SJSA1 (cell line): ENCODE measurements around the gene POLD3. TPM values are rescaled to one million over a fixed set of nuclear protein-coding genes. Genes with fewer than 3 reads are reported as not detected.

ENCODE experiments used
- DNase-seq, 2 experiments: peaks; one replicate each; pipeline ENCODE4 v3.0.0-alpha.2; 2015 to 2020; ENCODE audit warnings: low spot score in 2 of 2, low read depth in 1 of 2
- H3K27ac ChIP-seq: fragments of 250-450 bp; sonication (Bioruptor Pico); 2 replicates; pipeline ENCODE4 v1.5.1; 2020; ENCODE audit warnings: mild to moderate bottlenecking, moderate library complexity
- H3K27me3 ChIP-seq: fragments of 250-450 bp; sonication (Bioruptor Pico); replicated peaks from 2 replicates; pipeline ENCODE4 v1.5.1; 2020; ENCODE audit warnings: mild to moderate bottlenecking, moderate library complexity
- H3K36me3 ChIP-seq: fragments of 250-450 bp; sonication (Bioruptor Pico); 2 replicates; pipeline ENCODE4 v1.5.1; 2020; ENCODE audit warnings: mild to moderate bottlenecking
- H3K4me1 ChIP-seq: fragments of 250-450 bp; sonication (Bioruptor Pico); replicated peaks from 2 replicates; pipeline ENCODE4 v1.6.1; 2021; ENCODE audit warnings: mild to moderate bottlenecking
- H3K4me3 ChIP-seq: fragments of 250-450 bp; sonication (Bioruptor Pico); 2 replicates; pipeline ENCODE4 v1.5.1; 2020; ENCODE audit warnings: mild to moderate bottlenecking
- H3K9me3 ChIP-seq: fragments of 250-450 bp; sonication (Bioruptor Pico); replicated peaks from 2 replicates; pipeline ENCODE4 v1.5.1; 2020; ENCODE audit warnings: mild to moderate bottlenecking
- total RNA-seq: library from RNA; depleted of rRNA; stranded (reverse); fragments of >200 nt; shearing (Covaris generic); gene quantifications from 2 replicates; pipeline ENCODE4 v1.2.3, GENCODE V29; 2014

The POLD3 gene
- total RNA-seq, 1 experiment from 2014 or later = 12.7 TPM

DNA sequence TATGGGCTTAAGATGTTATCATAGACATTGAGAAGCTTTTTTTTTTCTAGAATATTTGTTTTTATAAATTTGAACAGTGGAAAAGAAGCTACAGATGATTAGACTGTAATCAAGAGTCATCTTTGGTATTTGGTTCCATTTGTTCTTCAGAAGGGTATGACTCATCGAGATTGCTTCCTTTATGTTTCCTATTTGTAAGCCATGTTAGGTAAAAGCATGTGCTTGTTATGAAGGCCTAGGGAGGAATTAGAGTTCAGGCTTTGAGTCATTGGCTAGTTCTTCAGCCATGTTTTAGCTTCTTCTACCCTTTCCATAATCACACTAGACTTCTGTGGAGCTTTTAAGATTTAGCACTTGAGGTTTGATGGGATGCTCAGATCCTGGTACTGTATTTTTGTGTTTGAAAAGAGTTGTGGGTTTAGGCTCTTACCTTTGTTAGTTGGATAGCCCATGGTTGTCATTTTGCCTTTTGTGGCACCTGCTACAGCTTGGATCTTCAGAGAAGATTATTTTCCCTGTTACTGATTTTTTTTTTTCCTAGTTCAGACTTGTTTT lies 44.3 kb downstream of the POLD3 start:
- Histone ChIP-seq H3K27ac (peak overlapping the region; percentile 55), H3K36me3 (peaks cover 24% of the 10 kb centered on the region), H3K27me3 (no peaks in the 10 kb centered on the region), H3K4me3 (no peak overlapping the region), H3K4me1 (peaks cover 23% of the 10 kb centered on the region), H3K9me3 (no peaks in the 10 kb centered on the region)
- DNase-seq = peak in 1 of 2 experiments; percentile 30

DNA sequence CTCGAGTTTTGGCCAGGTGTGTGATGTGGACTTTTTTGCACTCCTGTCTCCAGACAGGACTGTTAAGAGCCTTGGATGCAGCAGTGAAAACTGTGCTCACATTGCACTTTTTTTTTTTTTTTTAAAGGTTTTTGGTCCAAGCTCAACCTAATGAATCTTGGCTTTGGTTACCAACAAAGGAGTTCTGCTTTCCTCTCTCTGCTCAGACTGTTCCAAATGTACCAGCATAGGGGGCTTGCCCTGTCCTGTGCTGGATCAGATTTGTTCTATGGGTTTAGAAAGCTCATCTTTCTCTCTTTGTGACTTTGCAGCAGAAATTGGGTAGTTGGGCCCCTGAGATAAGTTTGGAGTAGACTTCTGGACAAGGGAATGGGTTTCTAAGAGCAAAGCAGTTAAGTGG lies 45.3 kb downstream of the POLD3 start:
- Histone ChIP-seq H3K4me3 (no peak overlapping the region), H3K4me1 (peaks cover 23% of the 10 kb centered on the region), H3K27ac (no peak overlapping the region), H3K27me3 (no peaks in the 10 kb centered on the region), H3K36me3 (peaks cover 28% of the 10 kb centered on the region), H3K9me3 (no peaks in the 10 kb centered on the region)
- no peak for DNase-seq

DNA sequence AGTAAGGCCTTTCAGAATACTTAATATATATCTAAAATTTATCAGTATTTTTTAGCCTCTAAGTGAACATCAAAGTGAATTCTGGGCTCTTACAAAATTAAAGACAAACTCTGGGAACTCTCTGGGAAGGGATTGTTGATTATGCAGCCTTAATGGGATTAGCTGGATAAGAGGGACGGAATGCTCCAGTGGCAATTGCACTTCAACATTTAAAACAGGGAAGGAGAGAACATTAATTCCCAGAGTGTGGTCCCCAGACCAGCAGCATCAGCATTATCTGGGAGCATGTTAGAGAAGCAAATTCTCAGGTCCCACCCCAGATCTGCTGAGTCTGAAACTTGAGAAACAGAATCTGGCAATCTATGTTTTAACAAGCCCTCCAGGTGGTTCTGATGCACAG lies 46.5 kb downstream of the POLD3 start:
- Histone ChIP-seq H3K27ac (no peak overlapping the region), H3K9me3 (no peaks in the 10 kb centered on the region), H3K4me1 (peaks cover 26% of the 10 kb centered on the region), H3K36me3 (peaks cover 30% of the 10 kb centered on the region), H3K4me3 (no peak overlapping the region), H3K27me3 (no peaks in the 10 kb centered on the region)
- DNase-seq = no peak

DNA sequence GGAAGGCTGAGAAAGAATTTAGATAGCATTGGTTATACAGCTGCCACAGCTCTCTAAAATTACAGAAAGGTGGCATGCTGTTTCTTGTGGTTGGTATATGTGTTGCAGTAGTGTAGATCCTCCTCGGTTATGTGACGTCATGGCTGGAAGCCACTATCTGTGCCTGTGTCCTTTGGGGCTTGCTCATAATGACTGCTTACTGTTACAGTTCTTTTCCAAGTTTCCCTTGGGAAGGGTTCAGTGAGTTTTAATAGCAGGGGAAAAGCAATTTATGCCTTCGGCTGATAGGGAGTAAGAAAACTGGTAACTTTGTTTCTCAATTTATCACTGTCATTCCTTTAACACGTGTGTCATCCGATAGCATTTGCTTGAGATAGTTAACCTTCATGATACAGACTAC lies 47.2 kb downstream of the POLD3 start:
- DNase-seq = no peak
- Histone ChIP-seq H3K36me3 (peaks cover 30% of the 10 kb centered on the region), H3K4me3 (no peak overlapping the region), H3K9me3 (no peaks in the 10 kb centered on the region), H3K27me3 (no peaks in the 10 kb centered on the region), H3K4me1 (peaks cover 32% of the 10 kb centered on the region), H3K27ac (no peak overlapping the region)

DNA sequence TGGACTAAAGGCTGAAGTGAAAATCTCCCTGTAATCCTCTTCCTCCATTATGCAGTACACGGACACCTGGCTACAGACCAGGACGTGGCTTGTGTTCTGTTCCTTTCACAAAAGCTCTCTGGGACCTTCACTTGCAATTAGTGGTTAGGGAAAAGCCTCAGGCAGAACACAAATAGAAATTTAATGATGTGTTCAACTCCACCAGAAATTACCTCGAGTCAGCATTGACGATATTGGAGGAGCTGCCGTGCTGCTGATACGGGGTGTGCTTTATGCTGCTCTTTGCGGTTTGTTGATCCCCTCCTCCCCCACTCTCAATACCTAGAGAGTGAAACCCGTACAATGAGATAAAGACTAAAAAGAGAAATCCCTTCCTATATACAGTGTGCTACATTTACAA lies 48.9 kb downstream of the POLD3 start:
- peaks cover 24% of the 10 kb centered on the region for H3K36me3 ChIP-seq
- no peak overlapping the region for H3K27ac ChIP-seq
- DNase-seq = no peak
- H3K9me3 ChIP-seq = no peaks in the 10 kb centered on the region
- no peaks in the 10 kb centered on the region for H3K27me3 ChIP-seq
- H3K4me1 ChIP-seq = peaks cover 19% of the 10 kb centered on the region
- H3K4me3 ChIP-seq = no peak overlapping the region

DNA sequence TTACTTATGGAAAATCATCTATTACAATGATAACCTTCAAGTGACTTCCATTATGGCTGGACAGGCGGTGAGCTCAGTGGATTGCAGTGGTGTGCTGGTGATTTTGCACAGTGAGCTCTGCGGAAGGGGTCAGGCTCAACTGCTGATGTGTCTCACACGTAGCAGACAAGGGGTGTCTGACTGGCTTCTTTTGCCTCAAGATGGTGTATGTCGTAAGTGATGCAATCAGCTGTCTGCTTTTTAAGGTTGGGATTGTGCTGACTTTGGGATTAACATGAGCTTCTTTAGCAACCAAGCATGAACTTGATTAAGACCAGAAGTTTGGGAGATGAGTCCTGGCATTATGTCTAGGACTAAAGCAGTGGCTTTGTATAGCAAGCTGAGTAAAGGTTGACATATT lies 49.5 kb downstream of the POLD3 start:
- no peaks in the 10 kb centered on the region for H3K9me3 ChIP-seq
- no peak overlapping the region for H3K27ac ChIP-seq
- no peak for DNase-seq
- peaks cover 13% of the 10 kb centered on the region for H3K4me1 ChIP-seq
- peaks cover 22% of the 10 kb centered on the region for H3K36me3 ChIP-seq
- H3K27me3 ChIP-seq = no peaks in the 10 kb centered on the region
- no peak overlapping the region for H3K4me3 ChIP-seq

DNA sequence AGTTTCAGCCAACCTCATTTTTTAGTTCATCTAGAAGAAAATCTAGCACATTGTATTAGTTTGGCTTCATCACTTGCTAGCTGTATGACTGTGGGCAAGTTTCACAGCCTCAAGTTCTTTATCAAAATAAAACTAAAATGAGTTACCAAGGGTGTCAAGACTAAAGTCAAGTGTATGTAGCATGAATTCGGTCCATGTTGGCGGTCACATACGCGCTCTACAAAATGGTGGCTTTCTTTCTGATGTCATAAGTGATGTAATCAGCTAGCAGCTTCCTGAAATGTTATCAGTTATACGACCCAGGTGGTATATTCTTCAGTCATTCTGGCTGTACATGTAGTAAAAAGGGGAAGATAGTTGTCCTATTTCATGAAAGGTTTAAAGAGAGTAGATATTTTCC lies 50.5 kb downstream of the POLD3 start:
- H3K4me1 ChIP-seq = peaks cover 11% of the 10 kb centered on the region
- H3K27me3 ChIP-seq = no peaks in the 10 kb centered on the region
- no peaks in the 10 kb centered on the region for H3K9me3 ChIP-seq

DNA sequence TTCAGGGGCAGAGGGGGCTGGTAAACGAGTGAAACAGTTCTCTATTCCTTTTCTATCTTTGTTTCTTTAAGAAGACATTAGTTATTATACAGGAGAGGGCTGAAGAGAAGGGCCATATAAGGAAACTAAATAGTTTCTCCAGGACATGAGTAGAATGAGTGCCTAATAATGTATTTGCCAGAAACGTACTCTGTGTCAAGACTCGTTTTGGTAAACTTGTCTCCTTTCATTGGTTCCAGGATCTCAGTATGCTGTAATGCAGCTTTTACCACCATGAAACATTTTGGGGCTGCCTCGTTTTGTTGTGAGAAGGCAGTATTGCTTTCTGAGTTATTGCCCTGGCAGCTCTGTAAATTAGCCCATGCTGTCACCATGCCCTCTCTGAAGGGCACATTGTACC lies 51.7 kb downstream of the POLD3 start:
- peaks cover 11% of the 10 kb centered on the region for H3K4me1 ChIP-seq

More for the DNA sequence above, 50.5 kb downstream of the POLD3 start:
- Histone ChIP-seq H3K27ac (no peak overlapping the region), H3K4me3 (no peak overlapping the region), H3K36me3 (peaks cover 21% of the 10 kb centered on the region)
- DNase-seq = no peak

DNA sequence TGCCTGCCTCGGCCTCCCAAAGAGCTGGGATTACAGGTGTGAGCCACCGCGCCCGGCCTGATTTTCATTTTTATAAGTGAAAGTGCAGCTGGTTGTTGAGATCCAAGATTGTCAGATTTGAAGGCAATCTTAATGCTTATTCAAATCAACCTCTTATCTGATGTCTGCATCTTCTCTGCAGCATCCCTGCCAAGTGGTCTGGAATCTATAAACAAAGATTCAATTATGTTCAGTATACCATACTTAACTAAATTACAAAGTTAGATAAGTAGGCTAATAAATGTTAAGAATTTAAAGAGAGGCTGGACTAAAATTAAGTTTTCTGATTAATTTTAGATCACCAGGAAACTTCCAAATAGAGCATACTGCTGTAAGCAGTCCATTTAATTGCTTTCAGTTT lies 53.8 kb downstream of the POLD3 start:
- Histone ChIP-seq H3K27ac (no peak overlapping the region), H3K27me3 (no peaks in the 10 kb centered on the region), H3K9me3 (no peaks in the 10 kb centered on the region), H3K4me1 (peaks cover 14% of the 10 kb centered on the region), H3K36me3 (peaks cover 7% of the 10 kb centered on the region), H3K4me3 (no peak overlapping the region)
- DNase-seq = no peak

More for the DNA sequence above, 51.7 kb downstream of the POLD3 start:
- no peaks in the 10 kb centered on the region for H3K9me3 ChIP-seq
- no peak overlapping the region for H3K27ac ChIP-seq
- H3K27me3 ChIP-seq = no peaks in the 10 kb centered on the region
- no peak for DNase-seq
- H3K36me3 ChIP-seq = peaks cover 16% of the 10 kb centered on the region
- no peak overlapping the region for H3K4me3 ChIP-seq

DNA sequence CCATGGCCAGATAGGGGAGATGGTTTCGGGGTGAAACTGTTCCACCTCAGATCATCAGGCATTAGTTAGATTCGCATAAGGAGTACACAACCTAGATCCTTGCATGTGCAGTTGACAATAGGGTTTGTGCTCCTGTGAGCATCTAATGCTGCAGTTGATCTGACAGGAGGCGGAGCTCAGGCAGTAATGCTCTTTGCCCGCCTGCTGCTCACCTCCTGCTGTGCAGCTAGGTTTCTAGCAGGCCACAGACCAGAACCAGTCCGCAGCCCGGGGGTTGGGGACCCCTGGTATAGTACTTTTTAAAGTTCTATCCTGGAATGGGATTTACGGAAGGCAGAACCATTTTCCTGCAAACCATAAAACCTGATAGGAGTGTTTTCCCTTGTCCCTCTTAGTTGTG lies 54.6 kb downstream of the POLD3 start:
- peaks cover 14% of the 10 kb centered on the region for H3K4me1 ChIP-seq
- no peak for DNase-seq
- no peak overlapping the region for H3K27ac ChIP-seq
- H3K36me3 ChIP-seq = peaks cover 6% of the 10 kb centered on the region; the same call in 1 of the 2 replicates
- H3K4me3 ChIP-seq = no peak overlapping the region
- H3K9me3 ChIP-seq = no peaks in the 10 kb centered on the region
- no peaks in the 10 kb centered on the region for H3K27me3 ChIP-seq

DNA sequence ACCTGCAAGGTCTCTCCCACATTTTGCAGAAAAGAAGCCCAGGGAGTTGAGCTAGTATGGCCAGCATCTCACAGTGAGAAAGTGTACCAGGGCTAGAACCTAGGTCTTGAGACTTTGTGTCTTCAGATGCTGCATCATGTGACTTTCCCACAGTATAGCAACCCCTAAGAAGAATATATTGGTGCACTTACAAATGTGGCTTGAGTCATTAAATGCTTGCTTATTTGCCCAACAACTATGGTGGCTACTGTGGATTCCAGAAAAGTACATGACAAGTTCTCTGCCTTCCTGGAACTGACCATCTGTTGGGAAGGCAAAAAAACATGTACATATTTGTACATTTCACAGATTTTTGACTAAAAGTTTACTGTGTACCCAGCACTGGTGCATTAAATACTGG lies 55.0 kb downstream of the POLD3 start:
- Histone ChIP-seq H3K27ac (no peak overlapping the region), H3K4me3 (no peak overlapping the region), H3K36me3 (peaks cover 4% of the 10 kb centered on the region; the same call in 1 of the 2 replicates), H3K9me3 (no peaks in the 10 kb centered on the region), H3K4me1 (peaks cover 14% of the 10 kb centered on the region), H3K27me3 (no peaks in the 10 kb centered on the region)
- DNase-seq = no peak

DNA sequence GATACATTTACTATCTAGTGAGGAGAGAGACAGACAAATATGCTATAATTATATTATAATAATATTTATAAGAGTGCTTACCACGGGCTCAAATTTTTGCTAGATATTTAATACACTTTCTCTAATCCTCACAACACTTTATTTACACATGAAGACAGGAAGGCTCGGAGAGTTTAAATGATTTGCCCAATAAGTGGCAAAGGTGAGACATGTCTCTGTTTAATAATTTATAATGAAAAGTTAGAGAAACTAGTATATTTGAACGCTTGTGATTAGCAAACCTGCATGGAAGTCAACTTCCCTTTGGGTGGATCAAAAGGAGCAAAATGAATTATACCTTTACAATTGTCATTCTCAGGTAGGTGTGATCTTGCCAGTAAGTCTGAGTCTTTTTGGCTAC lies 55.4 kb downstream of the POLD3 start:
- H3K27ac ChIP-seq = no peak overlapping the region
- peaks cover 14% of the 10 kb centered on the region for H3K4me1 ChIP-seq
- 0 out of 2 replicates have a peak, but pooled peaks cover 1% of the 10 kb centered on the region for H3K36me3 ChIP-seq
- no peaks in the 10 kb centered on the region for H3K9me3 ChIP-seq
- DNase-seq = no peak
- H3K27me3 ChIP-seq = no peaks in the 10 kb centered on the region
- no peak overlapping the region for H3K4me3 ChIP-seq

DNA sequence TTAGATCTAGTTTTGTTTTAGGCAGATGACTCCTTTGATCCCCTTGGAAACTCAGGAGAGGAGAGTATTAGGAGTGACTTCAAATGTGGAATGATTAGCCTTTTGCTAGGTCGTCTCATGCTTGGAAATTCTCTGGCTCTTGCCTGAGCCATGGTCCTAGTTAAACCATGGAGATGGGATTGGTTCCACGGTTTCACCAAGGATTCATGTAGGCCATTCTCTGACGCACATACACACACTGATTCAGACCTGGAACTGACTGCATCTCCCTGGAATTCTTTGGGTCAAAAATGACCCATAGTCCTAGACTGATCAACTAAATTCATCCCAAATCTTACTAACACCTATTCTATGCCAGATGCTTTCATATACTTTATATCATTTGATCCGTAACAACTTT lies 56.5 kb downstream of the POLD3 start:
- Histone ChIP-seq H3K36me3 (no peaks in the 10 kb centered on the region), H3K27ac (no peak overlapping the region), H3K4me1 (peaks cover 12% of the 10 kb centered on the region), H3K9me3 (no peaks in the 10 kb centered on the region), H3K27me3 (no peaks in the 10 kb centered on the region), H3K4me3 (no peak overlapping the region)
- DNase-seq = no peak

DNA sequence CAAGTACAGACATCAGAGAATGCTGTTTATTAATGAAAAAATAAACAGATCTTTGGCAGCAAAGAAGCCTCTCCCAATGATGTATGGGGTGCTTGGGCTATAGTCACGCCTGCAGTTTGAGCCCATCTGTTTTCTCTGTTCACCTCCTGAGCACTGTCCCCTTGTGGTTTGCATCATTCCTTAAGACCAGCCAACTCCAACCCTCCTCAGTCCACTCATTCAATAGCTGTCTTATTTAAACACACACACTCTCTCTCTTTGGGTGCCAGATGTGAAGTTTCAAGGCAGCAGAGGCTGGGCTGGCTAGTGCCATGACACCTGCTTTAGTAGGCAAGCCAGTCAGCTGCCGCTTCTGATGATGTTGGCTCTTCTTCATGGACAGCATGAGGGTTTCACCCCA lies 58.1 kb downstream of the POLD3 start:
- DNase-seq = peak in 1 of 2 experiments; percentile 18
- Histone ChIP-seq H3K27ac (no peak overlapping the region), H3K4me1 (peaks cover 4% of the 10 kb centered on the region; the same call in 1 of the 2 replicates), H3K9me3 (no peaks in the 10 kb centered on the region), H3K36me3 (no peaks in the 10 kb centered on the region), H3K4me3 (no peak overlapping the region), H3K27me3 (no peaks in the 10 kb centered on the region)

DNA sequence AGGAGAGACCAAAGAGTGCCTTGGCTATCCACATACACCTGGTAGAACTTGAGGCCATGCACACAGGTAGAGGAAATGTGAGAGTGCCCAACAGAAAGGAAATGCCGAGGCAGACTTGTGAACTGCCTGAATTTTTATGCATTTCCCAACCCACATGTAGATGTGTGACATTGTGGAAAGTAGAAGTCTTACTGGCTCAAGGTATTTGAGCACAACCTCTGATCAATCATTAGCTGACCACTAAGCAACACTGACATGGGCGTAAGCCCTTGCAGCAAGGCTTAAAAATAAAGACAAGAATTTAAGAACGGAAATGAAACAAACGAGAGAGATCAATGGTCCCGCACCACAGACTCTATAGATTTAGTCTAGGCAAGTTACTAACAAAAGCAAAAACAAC lies 62.6 kb downstream of the POLD3 start:
- no peaks in the 10 kb centered on the region for H3K9me3 ChIP-seq
- H3K36me3 ChIP-seq = no peaks in the 10 kb centered on the region
- no peak for DNase-seq

More for the DNA sequence above, 62.6 kb downstream of the POLD3 start:
- Histone ChIP-seq H3K4me3 (no peak overlapping the region), H3K27me3 (no peaks in the 10 kb centered on the region), H3K4me1 (peaks cover 4% of the 10 kb centered on the region; the same call in 1 of the 2 replicates), H3K27ac (no peak overlapping the region)
